ENCODE data around the gene DOK4.

DNA sequence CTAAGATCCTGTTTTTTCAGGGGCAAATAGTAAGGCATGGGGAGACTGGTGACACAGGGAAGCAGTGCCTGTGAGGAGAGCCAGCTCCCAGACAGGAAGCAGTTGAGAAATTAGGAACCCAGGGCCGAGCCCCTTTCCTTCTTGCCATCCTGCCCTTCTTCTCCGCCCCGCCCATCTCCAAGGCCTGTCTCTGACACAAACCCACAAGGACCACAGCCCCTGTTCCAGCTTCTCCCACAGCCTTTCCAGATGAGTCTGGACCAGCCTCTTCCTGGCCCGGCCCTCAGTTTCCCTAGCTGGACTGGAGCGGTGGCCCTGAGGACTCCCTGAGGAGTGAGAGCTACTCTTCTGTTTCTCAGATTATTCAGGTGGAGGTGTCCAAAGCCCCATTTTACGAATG lies 40.2 kb upstream of the DOK4 start:
- no peak for TF ChIP-seq ZNF274 (IDR thresholded peaks at IDR 0.05; ENCODE audit: borderline replicate concordance, extremely low read depth, low read length)
- TF ChIP-seq, protein P1, sequence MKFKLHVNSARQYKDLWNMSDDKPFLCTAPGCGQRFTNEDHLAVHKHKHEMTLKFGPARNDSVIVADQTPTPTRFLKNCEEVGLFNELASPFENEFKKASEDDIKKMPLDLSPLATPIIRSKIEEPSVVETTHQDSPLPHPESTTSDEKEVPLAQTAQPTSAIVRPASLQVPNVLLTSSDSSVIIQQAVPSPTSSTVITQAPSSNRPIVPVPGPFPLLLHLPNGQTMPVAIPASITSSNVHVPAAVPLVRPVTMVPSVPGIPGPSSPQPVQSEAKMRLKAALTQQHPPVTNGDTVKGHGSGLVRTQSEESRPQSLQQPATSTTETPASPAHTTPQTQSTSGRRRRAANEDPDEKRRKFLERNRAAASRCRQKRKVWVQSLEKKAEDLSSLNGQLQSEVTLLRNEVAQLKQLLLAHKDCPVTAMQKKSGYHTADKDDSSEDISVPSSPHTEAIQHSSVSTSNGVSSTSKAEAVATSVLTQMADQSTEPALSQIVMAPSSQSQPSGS (IDR thresholded peaks at IDR 0.05; ENCODE audit: low read length), result no peak

All from H1 (cell line).